Esophagus squamous epithelium (tissue), 5 donors: ENCODE measurements around the gene RABGAP1L. TPM values are rescaled to one million over a fixed set of nuclear protein-coding genes. Genes with fewer than 3 reads are reported as not detected.

ENCODE experiments used
- DNase-seq: peaks from one replicate; lab custom pipeline; 2025; lab: John Stamatoyannopoulos, UW
- H3K27ac ChIP-seq, 4 donors: fragments of 200-600 bp; sonication (generic); one replicate each; pipeline ENCODE4 v1.5.1; 2016 to 2019; ENCODE audit warnings: mild to moderate bottlenecking in 1 of 4
- H3K27me3 ChIP-seq, 4 donors: fragments of 200-600 bp; sonication (generic); 1 replicate in 3 of 4; 2 replicates in 1 of 4; pipeline versions ENCODE4 v1.5.1 to v1.6.0; 2017 to 2021; ENCODE audit warnings: antibody characterized with exemption in 1 of 4
- H3K36me3 ChIP-seq, 3 donors: fragments of 200-600 bp; sonication (generic); one replicate each; pipeline ENCODE4 v1.5.1; 2016 to 2019
- H3K4me1 ChIP-seq, 3 donors: fragments of 200-600 bp; sonication (generic); one replicate each; pipeline ENCODE4 v1.5.1; 2017 to 2019
- H3K4me3 ChIP-seq, 4 donors: fragments of 200-600 bp; sonication (generic); 1 replicate in 3 of 4; 2 replicates in 1 of 4; pipeline ENCODE4 v1.5.1; 2016 to 2019; ENCODE audit warnings: mild to moderate bottlenecking in 2 of 4, moderate library complexity in 1 of 4
- H3K9me3 ChIP-seq, 3 donors: fragments of 200-600 bp; sonication (generic); one replicate each; pipeline ENCODE4 v1.5.1; 2016 to 2019
- POLR2A ChIP-seq, 4 donors: fragments of 450-650 bp; IDR thresholded peaks; one replicate each; pipeline ENCODE4 v1.6.1; 2017; ENCODE audit warnings: antibody characterized with exemption in 4 of 4, mild to moderate bottlenecking in 4 of 4, moderate library complexity in 3 of 4
- WGBS, 2 donors: methylation state at CpG; one replicate each; pipeline ENCODE4 v1.1.5; 2018; 5-methylcytosine and 5-hydroxymethylcytosine counted together
- intact Hi-C: fragments of 100-400 bp; cut with DNase I; formaldehyde crosslinking; loops from one replicate; pipeline ENCODE4 v1.15.0; 2022
- total RNA-seq, 4 donors: library from RNA; depleted of rRNA; stranded (reverse); fragments of >200 nt; gene quantifications; one replicate each; pipeline ENCODE4 v1.1.0, GENCODE V29; 2016
- TF ChIP-seq, protein P1 (sequence below), 6 experiments: fragments of 450-650 bp in 4 of 6; fragments of 200-600 bp in 2 of 6; sonication (generic) in 2 of 6; IDR thresholded peaks; one replicate each; pipeline ENCODE4 v1.5.1; 2016 to 2019; ENCODE audit warnings: antibody characterized with exemption in 6 of 6, mild to moderate bottlenecking in 4 of 6, moderate library complexity in 4 of 6
- donor health status: DM: yes; HTN: yes; CAD: no.

Gene RABGAP1L
- total RNA-seq, 4 donors from 2014 or later: 35.7 to 45.6 (median 41.0) TPM

DNA sequence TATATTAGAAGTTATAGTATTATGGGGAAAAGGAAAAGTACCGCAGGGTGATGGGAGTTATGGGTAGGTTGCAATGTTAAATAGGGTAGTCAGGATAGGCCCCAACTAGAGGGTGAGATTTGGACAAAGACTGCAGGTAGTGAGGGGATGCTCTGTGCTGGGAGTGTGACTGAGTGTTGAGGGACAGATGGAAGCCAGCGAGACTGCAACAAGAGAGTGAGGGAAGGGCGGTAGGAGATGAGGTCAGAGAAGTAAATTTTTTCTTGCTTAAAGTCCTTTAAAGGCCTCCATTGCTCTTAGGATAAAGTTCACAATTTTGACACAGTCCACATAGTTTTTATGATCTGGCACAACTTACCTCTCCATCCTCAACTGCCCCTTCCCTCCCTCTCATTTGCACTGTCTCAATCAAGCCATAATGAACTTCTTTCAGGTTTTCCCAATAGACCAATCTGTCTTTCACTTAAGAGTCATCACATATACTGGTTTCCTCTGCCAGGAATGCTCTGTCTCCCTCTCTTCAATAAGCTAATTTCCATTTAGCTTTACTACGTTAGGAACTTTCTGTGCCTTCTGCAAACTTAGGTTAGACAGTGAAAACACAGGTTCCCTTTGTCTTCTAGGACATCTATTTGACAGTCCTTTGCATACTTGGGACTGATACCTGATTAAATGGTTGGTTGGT, 602.7 kb downstream of the RABGAP1L start:
- Histone ChIP-seq H3K36me3 (no peaks in the 10 kb centered on the region), H3K4me3 (no peak overlapping the region), H3K27ac (no peak overlapping the region), H3K27me3 (no peaks in the 10 kb centered on the region), H3K4me1 (no peaks in the 10 kb centered on the region), H3K9me3 (no peaks in the 10 kb centered on the region)
- TF ChIP-seq, protein P1, sequence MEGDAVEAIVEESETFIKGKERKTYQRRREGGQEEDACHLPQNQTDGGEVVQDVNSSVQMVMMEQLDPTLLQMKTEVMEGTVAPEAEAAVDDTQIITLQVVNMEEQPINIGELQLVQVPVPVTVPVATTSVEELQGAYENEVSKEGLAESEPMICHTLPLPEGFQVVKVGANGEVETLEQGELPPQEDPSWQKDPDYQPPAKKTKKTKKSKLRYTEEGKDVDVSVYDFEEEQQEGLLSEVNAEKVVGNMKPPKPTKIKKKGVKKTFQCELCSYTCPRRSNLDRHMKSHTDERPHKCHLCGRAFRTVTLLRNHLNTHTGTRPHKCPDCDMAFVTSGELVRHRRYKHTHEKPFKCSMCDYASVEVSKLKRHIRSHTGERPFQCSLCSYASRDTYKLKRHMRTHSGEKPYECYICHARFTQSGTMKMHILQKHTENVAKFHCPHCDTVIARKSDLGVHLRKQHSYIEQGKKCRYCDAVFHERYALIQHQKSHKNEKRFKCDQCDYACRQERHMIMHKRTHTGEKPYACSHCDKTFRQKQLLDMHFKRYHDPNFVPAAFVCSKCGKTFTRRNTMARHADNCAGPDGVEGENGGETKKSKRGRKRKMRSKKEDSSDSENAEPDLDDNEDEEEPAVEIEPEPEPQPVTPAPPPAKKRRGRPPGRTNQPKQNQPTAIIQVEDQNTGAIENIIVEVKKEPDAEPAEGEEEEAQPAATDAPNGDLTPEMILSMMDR (IDR thresholded peaks at IDR 0.05): no peak
- no peak for TF ChIP-seq POLR2A (IDR thresholded peaks at IDR 0.05)
- DNase-seq: no peak
- intact Hi-C loops: no loop called here
- 85 to 94% methylated on average over 4 of the region's 4 CpGs for WGBS, 2 donors

DNA sequence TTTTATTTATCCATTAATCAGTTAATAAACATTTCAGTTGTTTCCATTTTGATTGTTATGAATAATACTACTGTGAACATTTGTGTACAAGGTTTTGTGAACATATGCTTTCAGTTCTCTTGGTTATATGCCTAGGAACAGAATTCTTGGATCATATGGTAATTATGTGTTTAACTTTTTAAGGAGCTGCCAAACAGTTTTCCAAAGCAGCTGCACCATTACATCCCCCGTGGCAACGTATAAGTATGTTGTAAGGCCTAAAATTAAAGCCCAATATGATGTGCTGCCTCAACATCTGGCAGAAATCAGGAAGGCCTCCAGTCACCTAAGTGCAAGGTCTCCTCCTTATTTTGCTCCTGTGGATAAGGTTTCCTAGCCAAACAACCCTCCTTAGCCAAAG, 604.9 kb downstream of the RABGAP1L start:
- intact Hi-C loops: no loop called here
- no peaks in the 10 kb centered on the region for H3K9me3 ChIP-seq
- no peaks in the 10 kb centered on the region for H3K36me3 ChIP-seq
- no peak for DNase-seq
- WGBS, 2 donors: 58 to 74% methylated on average over 2 of the region's 2 CpGs
- H3K27ac ChIP-seq: no peak overlapping the region
- no peaks in the 10 kb centered on the region for H3K4me1 ChIP-seq
- H3K27me3 ChIP-seq: no peaks in the 10 kb centered on the region
- TF ChIP-seq POLR2A (IDR thresholded peaks at IDR 0.05): no peak
- TF ChIP-seq, protein P1 (IDR thresholded peaks at IDR 0.05): no peak
- H3K4me3 ChIP-seq: no peak overlapping the region

DNA sequence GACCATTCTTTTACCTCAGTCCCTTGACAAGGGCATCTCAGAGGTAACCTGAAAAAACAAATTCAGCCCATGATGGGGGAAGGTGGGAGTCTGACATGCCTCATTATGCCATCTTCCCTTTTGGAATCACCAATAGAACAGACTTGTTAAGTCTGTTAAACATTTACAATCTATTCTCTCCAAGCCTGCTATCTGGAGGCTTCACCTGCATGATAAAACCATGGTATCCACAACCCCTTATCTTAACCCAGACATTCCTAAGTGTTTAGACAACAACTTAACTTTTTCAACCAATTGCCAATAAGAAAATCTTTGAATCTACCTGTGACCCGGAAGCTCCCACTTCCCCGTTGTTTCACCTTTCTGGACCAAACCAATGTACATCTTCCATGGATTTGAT, 607.4 kb downstream of the RABGAP1L start:
- Histone ChIP-seq H3K9me3 (no peaks in the 10 kb centered on the region), H3K27ac (no peak overlapping the region), H3K36me3 (no peaks in the 10 kb centered on the region), H3K4me1 (no peaks in the 10 kb centered on the region), H3K4me3 (no peak overlapping the region), H3K27me3 (no peaks in the 10 kb centered on the region)
- no peak for DNase-seq
- 89 to 92% methylated on average over 2 of the region's 2 CpGs for WGBS, 2 donors
- intact Hi-C loops: no loop called here
- TF ChIP-seq POLR2A (IDR thresholded peaks at IDR 0.05): no peak
- TF ChIP-seq, protein P1 (IDR thresholded peaks at IDR 0.05): no peak

DNA sequence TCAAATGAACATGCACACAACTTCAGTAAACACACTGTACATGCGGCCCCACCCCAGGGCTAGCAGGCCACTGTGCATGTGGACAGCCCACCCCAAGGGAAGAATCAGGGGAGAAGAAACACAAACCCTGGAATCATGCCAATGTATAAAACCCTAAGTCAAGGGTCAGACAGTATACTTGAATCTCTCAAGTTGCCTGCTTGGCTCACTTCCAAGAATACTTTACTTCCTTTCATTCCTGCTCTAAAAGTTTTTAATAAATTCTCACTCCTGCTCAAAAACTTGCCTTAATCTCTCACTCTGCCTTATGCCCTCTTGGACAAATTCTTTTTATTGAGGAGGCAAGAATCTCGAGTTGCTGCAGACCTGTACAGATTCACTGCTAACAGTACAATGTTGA, 609.2 kb downstream of the RABGAP1L start:
- Histone ChIP-seq H3K9me3 (no peaks in the 10 kb centered on the region), H3K4me1 (no peaks in the 10 kb centered on the region), H3K36me3 (no peaks in the 10 kb centered on the region), H3K27me3 (no peaks in the 10 kb centered on the region), H3K27ac (no peak overlapping the region), H3K4me3 (no peak overlapping the region)
- intact Hi-C loops: no loop called here
- 31 to 34% methylated on average over 2 of the region's 2 CpGs for WGBS, 2 donors
- no peak for DNase-seq
- TF ChIP-seq POLR2A (IDR thresholded peaks at IDR 0.05): no peak
- TF ChIP-seq, protein P1 (IDR thresholded peaks at IDR 0.05): no peak

DNA sequence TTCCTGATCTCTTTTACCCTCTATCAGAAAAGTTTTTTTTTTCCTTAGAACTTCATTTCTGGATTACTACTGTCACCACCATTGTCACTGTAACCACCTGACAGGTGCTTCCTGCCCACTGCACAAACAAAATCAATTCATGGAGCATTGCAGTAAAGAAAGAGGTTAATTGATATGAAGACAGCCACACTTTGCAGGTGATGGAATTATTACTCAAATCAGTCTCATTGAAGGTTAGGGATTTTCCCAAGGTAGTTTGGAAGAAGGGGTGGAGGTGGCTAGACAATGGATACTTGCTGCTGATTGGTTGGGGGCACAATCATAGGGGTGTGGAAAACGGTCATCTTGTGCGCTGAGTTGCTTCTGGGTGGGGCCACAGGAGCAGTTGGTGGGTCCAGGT, 609.6 kb downstream of the RABGAP1L start:
- Histone ChIP-seq H3K27me3 (no peaks in the 10 kb centered on the region), H3K36me3 (no peaks in the 10 kb centered on the region), H3K27ac (no peak overlapping the region), H3K4me1 (no peaks in the 10 kb centered on the region), H3K9me3 (no peaks in the 10 kb centered on the region), H3K4me3 (no peak overlapping the region)
- no peak for DNase-seq
- intact Hi-C loops: no loop called here
- TF ChIP-seq, protein P1 (IDR thresholded peaks at IDR 0.05): no peak
- no peak for TF ChIP-seq POLR2A (IDR thresholded peaks at IDR 0.05)
- 71 to 83% methylated on average over 2 of the region's 2 CpGs for whole genome bisulfite sequencing, 2 donors
